Measurements from ENCODE around the gene GALNT9.

DNA sequence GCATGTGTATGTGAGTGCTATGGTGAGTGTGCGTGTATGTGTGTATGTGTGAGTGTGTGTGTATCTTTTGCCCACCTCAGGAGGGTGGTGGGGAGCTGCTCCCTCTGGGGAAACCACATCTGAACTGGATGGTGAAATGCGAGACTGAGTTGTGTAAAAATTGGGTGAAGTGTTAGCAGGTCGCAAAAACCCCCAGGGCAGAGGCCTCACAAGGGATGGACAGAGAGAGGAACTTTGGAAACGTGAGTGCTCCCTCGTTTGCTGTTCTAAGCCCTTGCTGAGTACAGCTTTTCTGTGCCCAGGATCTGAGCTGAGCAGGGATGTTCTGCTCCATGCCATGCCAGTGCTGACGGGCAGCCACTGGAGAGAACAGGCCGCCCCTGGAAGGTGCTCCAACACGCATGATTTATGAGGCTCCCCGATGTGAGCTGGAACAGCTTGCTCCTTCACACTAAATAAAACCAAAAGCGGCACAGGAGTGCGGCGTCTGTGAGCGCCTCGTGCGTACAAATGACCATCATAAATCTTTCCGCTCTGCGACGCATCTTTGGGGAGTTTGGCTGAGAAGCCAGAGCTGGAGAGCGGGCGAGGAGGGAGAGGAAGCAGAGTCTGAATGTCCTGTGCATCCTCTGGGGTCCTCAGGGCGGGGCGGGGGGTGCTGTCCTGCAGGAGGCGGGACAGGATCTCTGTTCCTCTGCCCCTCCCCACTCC lies 14.1 kb upstream of the GALNT9 start:
- TF ChIP-seq, protein P1, sequence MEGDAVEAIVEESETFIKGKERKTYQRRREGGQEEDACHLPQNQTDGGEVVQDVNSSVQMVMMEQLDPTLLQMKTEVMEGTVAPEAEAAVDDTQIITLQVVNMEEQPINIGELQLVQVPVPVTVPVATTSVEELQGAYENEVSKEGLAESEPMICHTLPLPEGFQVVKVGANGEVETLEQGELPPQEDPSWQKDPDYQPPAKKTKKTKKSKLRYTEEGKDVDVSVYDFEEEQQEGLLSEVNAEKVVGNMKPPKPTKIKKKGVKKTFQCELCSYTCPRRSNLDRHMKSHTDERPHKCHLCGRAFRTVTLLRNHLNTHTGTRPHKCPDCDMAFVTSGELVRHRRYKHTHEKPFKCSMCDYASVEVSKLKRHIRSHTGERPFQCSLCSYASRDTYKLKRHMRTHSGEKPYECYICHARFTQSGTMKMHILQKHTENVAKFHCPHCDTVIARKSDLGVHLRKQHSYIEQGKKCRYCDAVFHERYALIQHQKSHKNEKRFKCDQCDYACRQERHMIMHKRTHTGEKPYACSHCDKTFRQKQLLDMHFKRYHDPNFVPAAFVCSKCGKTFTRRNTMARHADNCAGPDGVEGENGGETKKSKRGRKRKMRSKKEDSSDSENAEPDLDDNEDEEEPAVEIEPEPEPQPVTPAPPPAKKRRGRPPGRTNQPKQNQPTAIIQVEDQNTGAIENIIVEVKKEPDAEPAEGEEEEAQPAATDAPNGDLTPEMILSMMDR (IDR thresholded peaks at IDR 0.05) = no peak
- TF ChIP-seq EZH2phosphoT487 (IDR thresholded peaks at IDR 0.05) = no peak
- TF ChIP-seq EZH2 (IDR thresholded peaks at IDR 0.05) = no peak
